ENCODE results near the gene DYNC1LI2.

DYNC1LI2 gene

GRCh38 chr16:66735891-66736290 lies 15.5 kb downstream of the DYNC1LI2 start:
- DNase-seq = no peak

GRCh38 chr16:66731101-66731500 lies 20.3 kb downstream of the DYNC1LI2 start:
- no peak for DNase-seq

GRCh38 chr16:66728804-66729203 lies 22.6 kb downstream of the DYNC1LI2 start:
- DNase-seq = no peak

GRCh38 chr16:66728117-66728787 lies 23.2 kb downstream of the DYNC1LI2 start:
- peak; percentile 60 for DNase-seq

GRCh38 chr16:66720766-66721165 lies 30.6 kb downstream of the DYNC1LI2 start:
- DNase-seq = no peak

- DNase-seq = no peak
Measured at GRCh38 chr16:66719246-66719645, 32.2 kb downstream of the DYNC1LI2 start.

- no peak for DNase-seq
Measured at GRCh38 chr16:66717776-66718175, 33.6 kb downstream of the DYNC1LI2 start.

GRCh38 chr16:66717112-66717675 lies 34.2 kb downstream of the DYNC1LI2 start:
- DNase-seq = no peak

GRCh38 chr16:66714654-66715307 lies 36.6 kb downstream of the DYNC1LI2 start:
- DNase-seq = peak; percentile 95

- no peak for DNase-seq
Measured at GRCh38 chr16:66714062-66714461, 37.3 kb downstream of the DYNC1LI2 start.

- no peak for DNase-seq
Measured at GRCh38 chr16:66713076-66713475, 38.3 kb downstream of the DYNC1LI2 start.

- DNase-seq = no peak
Measured at GRCh38 chr16:66712512-66712911, 38.9 kb downstream of the DYNC1LI2 start.

- no peak for DNase-seq
Measured at GRCh38 chr16:66711581-66711980, 39.8 kb downstream of the DYNC1LI2 start.

- DNase-seq = no peak
Measured at GRCh38 chr16:66706506-66706880, 44.9 kb downstream of the DYNC1LI2 start.

- DNase-seq = no peak
Measured at GRCh38 chr16:66705790-66706505, 45.5 kb downstream of the DYNC1LI2 start.

GRCh38 chr16:66703406-66704215 lies 47.8 kb downstream of the DYNC1LI2 start:
- DNase-seq = no peak

GRCh38 chr16:66701516-66701915 lies 49.9 kb downstream of the DYNC1LI2 start:
- DNase-seq = no peak

- no peak for DNase-seq
Measured at GRCh38 chr16:66701026-66701425, 50.4 kb downstream of the DYNC1LI2 start.

GRCh38 chr16:66699898-66700297 lies 51.5 kb downstream of the DYNC1LI2 start:
- no peak for DNase-seq

- no peak for DNase-seq
Measured at GRCh38 chr16:66698046-66698445, 53.4 kb downstream of the DYNC1LI2 start.

- peak; percentile 39 for DNase-seq
Measured at GRCh38 chr16:66696669-66697630, 54.5 kb downstream of the DYNC1LI2 start, which contains the start of gene CMTM4. Gene CMTM4, minus strand, starts transcription at chr16:66696743. Its CDS starts 218 bp downstream, at chr16:66696525.
